Measurements from ENCODE around the gene MSANTD2. TPM values are rescaled to one million over a fixed set of nuclear protein-coding genes. Genes with fewer than 3 reads are reported as not detected.

Gene MSANTD2
- total and polyA plus RNA-seq, 12 donors = 2.4 to 15.9 (median 3.4) TPM

- intact Hi-C loops (cut with DNase I) = no loop called here
- TF ChIP-seq CTCF (IDR thresholded peaks at IDR 0.05) = no peak
- H3K27ac ChIP-seq = no peak overlapping the region
- 63 to 66% methylated on average over 6 of the region's 6 CpGs for WGBS, 2 donors
- no peak overlapping the region for H3K4me3 ChIP-seq
- no peaks in the 10 kb centered on the region for H3K9me3 ChIP-seq
- DNase-seq (no peak), ATAC-seq (no peak)
- no peaks in the 10 kb centered on the region for H3K36me3 ChIP-seq
- H3K27me3 ChIP-seq = peaks cover 0 to 40% (median 23%) of the 10 kb centered on the region in 7 donors
- H3K4me1 ChIP-seq = no peaks in the 10 kb centered on the region
Observed at GRCh38 chr11:124821995-124822730, 22.0 kb upstream of the MSANTD2 start.

- no peak for ATAC-seq
- no peaks in the 10 kb centered on the region for H3K36me3 ChIP-seq
- 94 to 95% methylated on average over 3 of the region's 3 CpGs for whole genome bisulfite sequencing, 2 donors
- TF ChIP-seq CTCF (IDR thresholded peaks at IDR 0.05) = no peak
- H3K27me3 ChIP-seq = peaks cover 0 to 72% (median 25%) of the 10 kb centered on the region in 7 donors
- no peak overlapping the region for H3K27ac ChIP-seq
- H3K4me3 ChIP-seq = no peak overlapping the region
- no peak for DNase-seq
- intact Hi-C loops (cut with DNase I) = no loop called here
- H3K9me3 ChIP-seq = no peaks in the 10 kb centered on the region
- H3K4me1 ChIP-seq = no peaks in the 10 kb centered on the region
Observed at GRCh38 chr11:124817036-124817435, 16.8 kb upstream of the MSANTD2 start.

GRCh38 chr11:124814739-124815138, 14.5 kb upstream of the MSANTD2 start:
- Histone ChIP-seq H3K4me1 (no peaks in the 10 kb centered on the region), H3K9me3 (no peaks in the 10 kb centered on the region), H3K27me3 (peaks cover 0 to 56% (median 20%) of the 10 kb centered on the region in 7 donors), H3K36me3 (no peaks in the 10 kb centered on the region), H3K27ac (no peak overlapping the region), H3K4me3 (no peak overlapping the region)
- DNase-seq = no peak
- intact Hi-C loops (cut with DNase I) = no loop called here
- no peak for ATAC-seq
- TF ChIP-seq CTCF (IDR thresholded peaks at IDR 0.05) = no peak
- 88 to 100% methylated on average over 1 of the region's 1 CpG for WGBS, 2 donors

GRCh38 chr11:124812876-124813275, 12.7 kb upstream of the MSANTD2 start:
- H3K36me3 ChIP-seq = no peaks in the 10 kb centered on the region
- peaks cover 0 to 44% (median 13%) of the 10 kb centered on the region in 7 donors for H3K27me3 ChIP-seq
- H3K27ac ChIP-seq = no peak overlapping the region
- DNase-seq = no peak
- H3K4me1 ChIP-seq = no peaks in the 10 kb centered on the region
- intact Hi-C loops (cut with DNase I) = no loop called here
- H3K9me3 ChIP-seq = no peaks in the 10 kb centered on the region
- WGBS, 2 donors = 19 to 46% methylated on average over 1 of the region's 1 CpG
- no peak for TF ChIP-seq CTCF (IDR thresholded peaks at IDR 0.05)
- ATAC-seq = no peak
- no peak overlapping the region for H3K4me3 ChIP-seq
